Effector memory CD4-positive, alpha-beta T cell (primary cell): ENCODE measurements around the gene CCDC39.
"Not testable (repeated sequence)": the region's sequence is repeated elsewhere in the genome, so short reads cannot be mapped to it uniquely, and the experiment has no call there.

Experiments used
- DNase-seq, 3 donors: peaks; one replicate each; pipeline ENCODE4 v3.0.0-alpha.2; 2020
- H3K27ac ChIP-seq: 2 replicates; pipeline ENCODE4 v1.7.0; 2013; ENCODE audit warnings: mild to moderate bottlenecking, low read length, moderate library complexity; ENCODE audit not compliant: insufficient read depth, poor library complexity, severe bottlenecking
- H3K27me3 ChIP-seq: replicated peaks from 2 replicates; pipeline ENCODE4 v1.7.0; 2013; ENCODE audit warnings: mild to moderate bottlenecking, low read length; ENCODE audit not compliant: insufficient read depth, control insufficient read depth, poor library complexity, severe bottlenecking
- H3K36me3 ChIP-seq: 2 replicates; pipeline ENCODE4 v1.7.0; 2013; ENCODE audit warnings: mild to moderate bottlenecking, low read length, moderate library complexity; ENCODE audit not compliant: control insufficient read depth, insufficient read depth
- H3K4me1 ChIP-seq: 2 replicates; pipeline ENCODE4 v1.7.0; 2013; ENCODE audit warnings: low read length, mild to moderate bottlenecking; ENCODE audit not compliant: control insufficient read depth, insufficient read depth, poor library complexity, severe bottlenecking
- H3K4me3 ChIP-seq: 2 replicates; pipeline ENCODE4 v1.7.0; 2013; ENCODE audit warnings: low read length, low read depth, mild to moderate bottlenecking; ENCODE audit not compliant: insufficient read depth, poor library complexity, severe bottlenecking
- H3K9me3 ChIP-seq: 2 replicates; pipeline ENCODE4 v1.7.0; 2013; ENCODE audit warnings: mild to moderate bottlenecking, low read length, moderate library complexity; ENCODE audit not compliant: control insufficient read depth

The CCDC39 gene

DNA sequence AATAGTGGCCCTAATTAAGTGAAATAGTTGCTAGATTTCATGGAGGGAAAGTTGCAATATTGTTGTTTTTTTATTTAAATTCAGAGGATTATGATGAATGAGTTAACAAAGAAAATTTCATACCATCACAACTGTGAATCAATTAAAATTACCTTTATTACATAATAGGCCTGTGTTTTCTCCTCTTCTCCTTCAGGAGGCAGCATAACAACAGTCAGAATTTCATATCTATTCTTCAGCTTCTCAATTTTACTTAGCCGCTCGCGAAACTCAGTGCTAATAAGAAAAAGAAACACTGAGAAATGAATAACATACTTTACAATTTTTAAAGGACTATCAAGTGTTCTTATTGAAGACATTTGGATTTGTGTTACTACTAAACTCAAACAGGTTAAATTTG lies 48.0 kb downstream of the CCDC39 start:
- Histone ChIP-seq H3K4me3 (no peak overlapping the region), H3K9me3 (no peaks in the 10 kb centered on the region), H3K27ac (no peak overlapping the region), H3K4me1 (no peaks in the 10 kb centered on the region), H3K27me3 (no peaks in the 10 kb centered on the region), H3K36me3 (no peaks in the 10 kb centered on the region)
- no peak for DNase-seq

DNA sequence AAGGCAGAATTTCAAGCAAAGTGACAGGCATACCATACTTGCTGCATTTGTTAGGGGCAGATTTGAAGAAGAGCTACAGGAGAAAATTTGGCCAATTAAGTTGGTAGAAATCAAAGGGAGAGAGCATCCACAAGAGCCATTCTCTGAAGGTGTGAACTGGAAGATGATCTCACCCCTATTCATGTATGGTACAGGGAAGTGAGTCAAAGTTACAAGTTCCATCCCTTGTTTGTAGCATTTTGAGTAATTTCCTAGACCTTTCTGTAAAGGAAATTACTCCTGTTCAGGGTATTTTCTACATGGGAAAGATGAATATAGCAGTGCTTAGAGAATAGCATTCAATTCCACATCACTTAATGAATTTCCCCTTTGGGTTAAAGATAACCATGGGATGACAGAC lies 48.9 kb downstream of the CCDC39 start:
- no peak overlapping the region for H3K27ac ChIP-seq
- DNase-seq = no peak

DNA sequence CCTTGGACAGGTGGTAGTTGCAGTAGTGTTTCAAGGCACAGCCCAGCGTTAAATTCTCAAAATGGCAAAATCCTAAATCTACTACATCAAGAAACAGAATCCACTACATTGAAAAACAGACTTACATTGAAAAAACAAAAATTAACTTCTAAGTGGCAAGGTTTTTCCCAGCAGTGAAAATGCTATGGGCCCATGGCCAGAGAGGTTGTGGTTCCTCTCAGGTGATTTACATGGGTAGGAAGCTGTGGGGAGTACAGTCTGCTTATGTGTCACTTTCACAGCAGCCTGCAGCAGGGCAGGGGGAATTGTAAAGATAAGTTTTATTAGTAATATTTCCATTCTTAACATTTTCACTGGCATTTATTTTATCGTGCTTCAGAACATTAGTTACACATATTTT lies 52.4 kb downstream of the CCDC39 start:
- H3K4me1 ChIP-seq = no peaks in the 10 kb centered on the region
- H3K9me3 ChIP-seq = no peaks in the 10 kb centered on the region
- H3K4me3 ChIP-seq = no peak overlapping the region
- no peaks in the 10 kb centered on the region for H3K36me3 ChIP-seq
- no peak for DNase-seq
- no peaks in the 10 kb centered on the region for H3K27me3 ChIP-seq
- no peak overlapping the region for H3K27ac ChIP-seq

More for the DNA sequence above, 48.9 kb downstream of the CCDC39 start:
- no peaks in the 10 kb centered on the region for H3K36me3 ChIP-seq
- H3K27me3 ChIP-seq = no peaks in the 10 kb centered on the region
- H3K9me3 ChIP-seq = no peaks in the 10 kb centered on the region
- H3K4me3 ChIP-seq = no peak overlapping the region
- no peaks in the 10 kb centered on the region for H3K4me1 ChIP-seq

DNA sequence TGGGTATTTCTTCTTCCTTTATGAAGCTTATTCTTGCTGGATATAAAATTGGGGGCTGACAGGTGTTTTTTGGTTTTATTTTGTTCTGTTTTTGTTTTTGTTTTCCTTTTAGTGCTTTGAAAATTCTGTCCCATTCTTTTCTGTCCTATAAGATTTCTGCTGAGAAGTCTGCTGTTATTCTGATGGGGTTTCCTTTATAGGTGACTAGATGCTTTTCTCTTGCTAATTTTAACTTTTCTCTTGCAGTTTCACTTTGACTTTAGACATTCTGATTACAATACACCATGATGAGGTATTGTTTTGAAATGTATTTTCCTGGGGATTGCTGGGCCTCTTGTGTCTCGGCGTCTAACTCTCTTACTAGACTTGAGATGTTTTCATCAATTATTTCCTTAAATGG lies 54.6 kb downstream of the CCDC39 start:
- no peaks in the 10 kb centered on the region for H3K36me3 ChIP-seq
- H3K9me3 ChIP-seq = no peaks in the 10 kb centered on the region
- no peaks in the 10 kb centered on the region for H3K27me3 ChIP-seq
- DNase-seq = no peak
- H3K4me1 ChIP-seq = no peaks in the 10 kb centered on the region
- H3K27ac ChIP-seq = no peak overlapping the region
- no peak overlapping the region for H3K4me3 ChIP-seq

DNA sequence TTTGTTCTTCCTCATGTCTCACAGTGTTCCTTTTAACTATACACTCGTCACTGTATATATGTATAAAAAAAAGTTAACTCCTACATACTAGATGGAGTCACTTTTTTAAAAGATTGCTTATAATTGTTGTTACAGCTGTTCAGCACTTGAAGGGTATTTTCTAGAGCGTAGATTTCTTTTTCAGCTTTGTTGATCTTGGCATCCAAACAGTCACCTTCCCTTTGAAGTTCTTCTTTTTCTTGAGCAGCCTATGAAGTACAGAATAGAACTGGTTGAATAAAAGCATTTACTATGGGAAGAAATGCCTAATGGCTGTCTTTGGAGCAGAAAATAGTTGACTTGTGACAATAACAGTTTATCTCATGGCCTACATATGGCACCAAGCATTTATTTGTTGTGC lies 59.6 kb downstream of the CCDC39 start:
- Histone ChIP-seq H3K4me3 (no peak overlapping the region), H3K4me1 (no peaks in the 10 kb centered on the region), H3K27me3 (no peaks in the 10 kb centered on the region), H3K36me3 (no peaks in the 10 kb centered on the region), H3K9me3 (no peaks in the 10 kb centered on the region), H3K27ac (no peak overlapping the region)
- no peak for DNase-seq

DNA sequence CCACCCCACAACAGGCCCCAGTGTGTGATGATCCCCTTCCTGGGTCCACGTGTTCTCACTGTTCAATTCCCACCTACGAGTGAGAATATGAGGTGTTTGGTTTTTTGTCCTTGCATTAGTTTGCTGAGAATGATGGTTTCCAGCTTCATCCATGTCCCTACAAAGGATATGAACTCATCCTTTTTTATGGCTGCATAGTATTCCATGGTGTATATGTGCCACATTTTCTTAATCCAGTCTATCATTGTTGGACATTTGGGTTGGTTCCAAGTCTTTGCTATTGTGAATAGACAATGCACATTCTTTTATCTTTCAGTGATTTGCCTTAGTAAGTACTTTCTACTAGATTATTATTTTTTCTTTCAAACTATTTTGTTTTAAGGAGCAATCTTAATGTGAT lies 60.7 kb downstream of the CCDC39 start:
- not testable (repeated sequence) for H3K27me3 ChIP-seq, H3K36me3 ChIP-seq, H3K27ac ChIP-seq, DNase-seq, H3K9me3 ChIP-seq, H3K4me1 ChIP-seq, H3K4me3 ChIP-seq

DNA sequence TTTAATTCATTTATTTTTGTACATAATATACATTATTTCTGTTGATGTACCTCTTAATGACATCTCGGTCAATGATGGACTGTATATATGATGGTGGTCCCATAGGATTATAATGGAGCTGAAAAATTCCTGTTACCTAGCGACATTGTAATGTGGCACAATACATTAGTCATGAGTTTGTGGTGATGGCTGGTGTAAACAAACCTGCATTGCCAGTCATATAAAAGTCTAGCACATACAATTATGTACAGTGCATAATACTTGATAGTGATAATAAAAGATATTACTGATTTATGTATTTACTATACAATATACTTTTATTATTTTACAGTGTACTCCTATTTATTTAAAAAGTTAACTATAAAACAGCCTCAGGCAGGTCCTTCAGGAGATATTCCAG lies 62.2 kb downstream of the CCDC39 start:
- no peak for DNase-seq
- Histone ChIP-seq H3K27me3 (no peaks in the 10 kb centered on the region), H3K27ac (no peak overlapping the region), H3K4me3 (no peak overlapping the region), H3K4me1 (no peaks in the 10 kb centered on the region), H3K9me3 (no peaks in the 10 kb centered on the region), H3K36me3 (peaks cover 6% of the 10 kb centered on the region)

DNA sequence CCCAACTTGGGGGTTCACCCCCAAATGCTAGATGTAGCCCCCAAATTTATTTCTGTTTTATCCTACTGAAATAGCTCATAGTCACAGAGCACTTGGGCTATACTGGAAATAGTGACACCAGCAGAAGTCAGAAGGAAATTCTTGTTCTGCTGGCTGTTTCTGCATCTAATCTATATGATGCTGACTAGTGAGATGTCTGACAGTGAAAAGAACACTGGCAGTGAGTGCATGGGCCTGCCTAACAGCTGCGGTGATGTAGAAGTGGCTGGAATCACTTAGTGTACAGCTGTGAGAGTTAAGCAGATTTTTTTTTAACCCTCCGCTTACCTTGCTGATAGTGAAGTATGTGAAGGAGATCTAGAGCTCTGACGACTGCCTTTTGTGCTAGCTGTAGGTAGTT lies 63.3 kb downstream of the CCDC39 start:
- no peak overlapping the region for H3K27ac ChIP-seq
- no peak for DNase-seq
- H3K36me3 ChIP-seq = peaks cover 14% of the 10 kb centered on the region
- no peaks in the 10 kb centered on the region for H3K9me3 ChIP-seq
- no peak overlapping the region for H3K4me3 ChIP-seq
- no peaks in the 10 kb centered on the region for H3K4me1 ChIP-seq
- H3K27me3 ChIP-seq = no peaks in the 10 kb centered on the region

DNA sequence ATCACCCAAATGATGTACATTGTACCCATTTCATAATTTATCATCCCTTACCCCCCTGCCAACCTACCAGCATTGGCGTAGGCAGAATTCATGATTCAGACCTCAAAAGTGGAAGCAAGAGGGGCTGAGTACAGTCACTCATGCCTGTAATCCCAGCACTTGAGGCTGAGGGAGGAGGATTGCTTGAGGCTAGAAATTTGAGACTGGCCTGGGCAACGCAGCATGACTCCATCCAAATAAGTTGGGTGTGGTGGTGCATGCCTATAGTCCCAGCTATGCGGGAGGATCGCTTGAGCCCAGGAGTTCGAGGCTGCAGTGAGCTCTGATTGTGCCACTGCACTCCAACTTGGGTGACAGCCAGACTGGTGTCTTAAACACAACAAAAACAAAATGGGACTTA lies 66.9 kb downstream of the CCDC39 start:
- H3K27me3 ChIP-seq = no peaks in the 10 kb centered on the region
- DNase-seq = no peak
- no peak overlapping the region for H3K4me3 ChIP-seq
- no peaks in the 10 kb centered on the region for H3K9me3 ChIP-seq
- H3K4me1 ChIP-seq = no peaks in the 10 kb centered on the region
- H3K27ac ChIP-seq = no peak overlapping the region
- peaks cover 39% of the 10 kb centered on the region for H3K36me3 ChIP-seq

DNA sequence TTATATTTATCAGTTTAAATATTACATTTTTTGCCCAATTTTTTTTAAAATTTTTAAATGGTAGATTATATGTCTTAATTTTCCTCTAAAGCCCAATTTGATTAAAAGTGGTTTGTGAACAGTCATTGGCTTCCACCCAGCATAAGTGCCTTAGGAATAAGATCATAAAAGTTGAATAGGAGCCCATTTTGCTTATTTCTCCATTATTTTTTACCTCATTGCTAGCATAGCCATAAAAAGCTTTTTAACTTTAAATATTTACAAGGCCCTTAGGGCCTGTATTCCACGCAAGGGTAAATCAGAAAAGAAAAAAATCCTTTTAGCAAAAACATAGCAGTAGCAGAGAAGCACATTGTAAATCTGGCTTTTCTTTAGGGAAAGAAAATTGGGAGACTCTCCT lies 68.3 kb downstream of the CCDC39 start:
- Histone ChIP-seq H3K36me3 (peaks cover 53% of the 10 kb centered on the region), H3K27me3 (no peaks in the 10 kb centered on the region), H3K27ac (no peak overlapping the region), H3K4me3 (no peak overlapping the region), H3K9me3 (no peaks in the 10 kb centered on the region), H3K4me1 (no peaks in the 10 kb centered on the region)
- DNase-seq = no peak
